SU-DHL-6 (cell line): ENCODE data around the gene ZDHHC4.

ENCODE experiments used
- CTCF ChIP-seq: fragments of 200-600 bp; sonication (generic); IDR thresholded peaks from one replicate; pipeline ENCODE4 v1.5.1; 2017; ENCODE audit warnings: antibody characterized with exemption, mild to moderate bottlenecking, low read length, moderate library complexity; ENCODE audit not compliant: insufficient read depth, poor library complexity, severe bottlenecking
- EZH2phosphoT487 ChIP-seq: fragments of 200-600 bp; sonication (generic), shearing (Covaris generic); conservative IDR thresholded peaks from 2 replicates; pipeline ENCODE4 v1.6.1; 2018; ENCODE audit warnings: mild to moderate bottlenecking, antibody characterized with exemption, low read length, moderate library complexity, mixed read lengths

DNA sequence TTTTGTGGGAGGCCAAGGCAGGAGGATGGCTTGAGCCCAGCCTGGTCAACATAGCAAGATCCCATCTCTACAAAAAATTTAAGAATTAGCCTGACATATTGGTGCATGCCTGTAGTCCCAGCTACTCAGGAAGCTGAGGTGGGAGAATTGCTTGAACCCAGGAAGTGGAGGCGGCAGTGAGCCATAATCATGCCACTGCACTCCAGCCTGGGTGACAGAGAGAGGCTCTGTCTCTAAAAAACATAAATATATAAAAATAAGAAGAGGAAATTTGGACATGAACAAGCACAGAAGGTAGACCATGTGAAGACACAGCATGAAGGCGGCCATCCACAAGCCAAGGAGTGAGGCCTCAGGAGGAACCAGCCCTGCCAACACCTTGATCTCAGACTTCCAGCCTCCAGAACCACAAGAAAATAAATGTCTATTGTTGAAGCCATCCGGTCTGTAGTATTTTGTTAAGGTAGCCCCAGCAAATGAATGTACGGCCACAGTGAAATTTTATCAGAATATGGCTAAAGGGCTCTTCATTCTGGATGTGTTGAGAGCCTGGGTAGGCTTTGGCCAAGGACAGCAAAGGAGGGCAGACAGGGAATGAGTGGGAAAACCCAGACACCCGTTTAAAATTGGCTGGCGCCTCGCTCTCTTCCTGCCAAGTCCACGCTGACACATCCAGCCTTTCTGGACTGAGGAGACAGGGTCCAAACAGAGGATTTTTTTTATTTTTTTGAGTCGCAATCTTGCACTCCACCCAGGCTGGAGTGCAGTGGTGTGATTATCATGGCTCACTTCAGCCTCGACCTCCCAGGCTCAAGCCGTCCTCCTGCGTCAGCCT, 13.1 kb upstream of the ZDHHC4 start:
- TF ChIP-seq CTCF (no peak), EZH2phosphoT487 (no peak)
